HG03045 (cell line): Measurements from ENCODE around the gene TMEM87B.
"Not testable (repeated sequence)": the region's sequence is repeated elsewhere in the genome, so short reads cannot be mapped to it uniquely, and the experiment has no call there.

ENCODE experiments used
- ATAC-seq: cut with Tn5 transposase; IDR thresholded peaks from one replicate; pipeline ENCODE4 v1.9.1; 2021; ENCODE audit warnings: mild to moderate bottlenecking, moderate library complexity; ENCODE audit not compliant: unreplicated experiment

TMEM87B gene

GRCh38 chr2:112032689-112033465 is 22.2 kb upstream of the TMEM87B start:
- ATAC-seq: no peak

- no peak for ATAC-seq
These were observed 21.5 kb upstream of the TMEM87B start for GRCh38 chr2:112033600-112033999.

GRCh38 chr2:112034924-112035323 is 20.1 kb upstream of the TMEM87B start:
- no peak for ATAC-seq

- no peak for ATAC-seq
These were observed 19.3 kb upstream of the TMEM87B start for GRCh38 chr2:112035786-112036185.

GRCh38 chr2:112039556-112039955 is 15.5 kb upstream of the TMEM87B start:
- not testable (repeated sequence) for ATAC-seq

- not testable (repeated sequence) for ATAC-seq
These were observed 15.0 kb upstream of the TMEM87B start for GRCh38 chr2:112040066-112040465.

GRCh38 chr2:112041460-112041859 is 13.6 kb upstream of the TMEM87B start:
- ATAC-seq: not testable (repeated sequence)

- no peak for ATAC-seq
These were observed 9.5 kb upstream of the TMEM87B start for GRCh38 chr2:112045446-112046014.

- no peak for ATAC-seq
These were observed 8.8 kb upstream of the TMEM87B start for GRCh38 chr2:112046231-112046630.

- ATAC-seq: no peak
These were observed 7.4 kb upstream of the TMEM87B start for GRCh38 chr2:112047537-112048235.

GRCh38 chr2:112048236-112048592 is 6.9 kb upstream of the TMEM87B start:
- ATAC-seq: no peak

GRCh38 chr2:112048887-112049286 is 6.2 kb upstream of the TMEM87B start:
- no peak for ATAC-seq

- no peak for ATAC-seq
These were observed 4.8 kb upstream of the TMEM87B start for GRCh38 chr2:112050316-112050715.

- ATAC-seq: peak; percentile 63
These were observed 887 bp upstream of the TMEM87B start for GRCh38 chr2:112053917-112054846.

- ATAC-seq: no peak
These were observed 909 bp downstream of the TMEM87B start for GRCh38 chr2:112055730-112056625.

GRCh38 chr2:112056626-112056987 is 1.5 kb downstream of the TMEM87B start:
- ATAC-seq: no peak

- ATAC-seq: no peak
These were observed 4.6 kb downstream of the TMEM87B start for GRCh38 chr2:112059671-112060070.

GRCh38 chr2:112061299-112061698 is 6.2 kb downstream of the TMEM87B start:
- ATAC-seq: no peak

GRCh38 chr2:112061840-112062239 is 6.8 kb downstream of the TMEM87B start:
- no peak for ATAC-seq

GRCh38 chr2:112062894-112063293 is 7.8 kb downstream of the TMEM87B start:
- no peak for ATAC-seq
